ENCODE data around the gene ATOSB.

DNA sequence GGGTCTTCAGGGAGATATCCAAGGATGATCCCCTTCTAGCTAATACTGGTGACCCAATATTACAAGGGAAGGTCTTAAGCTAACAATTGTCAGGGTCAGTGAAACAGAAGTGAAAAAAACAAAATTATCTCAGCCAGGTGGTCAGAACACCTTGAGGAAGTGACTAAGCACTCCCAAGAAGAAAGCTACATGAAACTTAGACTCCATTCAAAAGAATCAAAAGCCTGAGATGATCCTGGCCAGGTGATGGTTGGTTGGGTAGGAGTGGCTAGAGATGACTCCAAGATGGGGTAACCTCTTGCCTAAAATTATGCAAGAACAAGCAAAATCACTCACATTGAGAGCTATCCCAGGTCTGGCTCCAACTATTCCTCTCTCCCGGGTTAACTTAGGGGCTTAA lies 48.6 kb downstream of the ATOSB start:
- no peak for TF ChIP-seq POLR2A (IDR thresholded peaks at IDR 0.05)
- TF ChIP-seq, protein P1, sequence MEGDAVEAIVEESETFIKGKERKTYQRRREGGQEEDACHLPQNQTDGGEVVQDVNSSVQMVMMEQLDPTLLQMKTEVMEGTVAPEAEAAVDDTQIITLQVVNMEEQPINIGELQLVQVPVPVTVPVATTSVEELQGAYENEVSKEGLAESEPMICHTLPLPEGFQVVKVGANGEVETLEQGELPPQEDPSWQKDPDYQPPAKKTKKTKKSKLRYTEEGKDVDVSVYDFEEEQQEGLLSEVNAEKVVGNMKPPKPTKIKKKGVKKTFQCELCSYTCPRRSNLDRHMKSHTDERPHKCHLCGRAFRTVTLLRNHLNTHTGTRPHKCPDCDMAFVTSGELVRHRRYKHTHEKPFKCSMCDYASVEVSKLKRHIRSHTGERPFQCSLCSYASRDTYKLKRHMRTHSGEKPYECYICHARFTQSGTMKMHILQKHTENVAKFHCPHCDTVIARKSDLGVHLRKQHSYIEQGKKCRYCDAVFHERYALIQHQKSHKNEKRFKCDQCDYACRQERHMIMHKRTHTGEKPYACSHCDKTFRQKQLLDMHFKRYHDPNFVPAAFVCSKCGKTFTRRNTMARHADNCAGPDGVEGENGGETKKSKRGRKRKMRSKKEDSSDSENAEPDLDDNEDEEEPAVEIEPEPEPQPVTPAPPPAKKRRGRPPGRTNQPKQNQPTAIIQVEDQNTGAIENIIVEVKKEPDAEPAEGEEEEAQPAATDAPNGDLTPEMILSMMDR (IDR thresholded peaks at IDR 0.05): no peak

Data from lower leg skin (tissue), 3 donors.